Right cardiac atrium (tissue), 5 donors: ENCODE data around the gene PARP1. TPM values are rescaled to one million over a fixed set of nuclear protein-coding genes. Genes with fewer than 3 reads are reported as not detected.

ENCODE experiments used
- ATAC-seq, 2 donors: fragments of 200-7000 bp; cut with Tn5 transposase; one replicate each; pipeline versions ENCODE4 v1.8.0 to v1.9.1; 2020; ENCODE audit warnings: moderate library complexity in 2 of 2, mild to moderate bottlenecking in 1 of 2
- DNase-seq, 3 donors: peaks; one replicate each; pipeline ENCODE4 v3.0.0-alpha.2; 2020
- H3K27ac ChIP-seq: one replicate; pipeline ENCODE4 v1.5.1; 2013; ENCODE audit warnings: mild to moderate bottlenecking, low read length, control low read depth, moderate library complexity
- H3K27me3 ChIP-seq: one replicate; pipeline ENCODE4 v1.6.1; 2013; ENCODE audit not compliant: control insufficient read depth, insufficient read depth
- H3K4me1 ChIP-seq: one replicate; pipeline ENCODE4 v1.6.1; 2013; ENCODE audit warnings: low read length; ENCODE audit not compliant: control insufficient read depth, insufficient read depth
- H3K4me3 ChIP-seq: one replicate; pipeline ENCODE4 v1.5.1; 2013; ENCODE audit warnings: low read length, control low read depth
- H3K9me3 ChIP-seq: one replicate; pipeline ENCODE4 v1.6.1; 2013; ENCODE audit warnings: low read length; ENCODE audit not compliant: control insufficient read depth
- WGBS: extraction: QIAGEN DNeasy Blood & Tissue Kit; methylation state at CpG from one replicate; pipeline ENCODE4 v1.1.7; 2013; 5-methylcytosine and 5-hydroxymethylcytosine counted together
- intact Hi-C, 4 donors: fragments of 100-400 bp; cut with DNase I; formaldehyde crosslinking; loops; one replicate each; pipeline versions ENCODE4 v1.11.0 to v1.14.0; 2022 to 2023
- polyA plus RNA-seq: library from polyadenylated mRNA; stranded (reverse); fragments of 200-250 nt; gene quantifications from one replicate; pipeline ENCODE4 v1.2.3, GENCODE V29; 2013
- total RNA-seq, 4 donors: library from RNA; stranded (reverse); fragmentation: NEBNext Ultra II Directional; extraction: Animal tissue kit (Norgen Biotek cat#: 25700); gene quantifications; one replicate each; pipeline ENCODE4 v1.2.1, GENCODE V29; 2021
- donor health status: healthy with polysubstance abuse.
- donor health status: DM: no; HTN: yes; CAD: no.
- donor health status: DM: no; HTN: no; CAD: no.
- donor health status: DM: no; HTN: yes; CAD: no; lungs with severe emphysema.
- donor health status: DM: yes; HTN: yes; CAD: no.

The PARP1 gene
- total and polyA plus RNA-seq, 5 donors, result 34.2 to 61.6 (median 54.0) TPM

GRCh38 chr1:226405411-226405988 is 2.4 kb downstream of the PARP1 start:
- Histone ChIP-seq H3K27me3 (no peaks in the 10 kb centered on the region), H3K27ac (no peak overlapping the region), H3K4me3 (no peak overlapping the region), H3K9me3 (no peaks in the 10 kb centered on the region), H3K4me1 (peaks cover 29% of the 10 kb centered on the region)
- intact Hi-C loops, result no loop called here
- WGBS, result 79% methylated on average over 16 of the region's 16 CpGs
- ATAC-seq, result no peak
- DNase-seq, result no peak

DNA sequence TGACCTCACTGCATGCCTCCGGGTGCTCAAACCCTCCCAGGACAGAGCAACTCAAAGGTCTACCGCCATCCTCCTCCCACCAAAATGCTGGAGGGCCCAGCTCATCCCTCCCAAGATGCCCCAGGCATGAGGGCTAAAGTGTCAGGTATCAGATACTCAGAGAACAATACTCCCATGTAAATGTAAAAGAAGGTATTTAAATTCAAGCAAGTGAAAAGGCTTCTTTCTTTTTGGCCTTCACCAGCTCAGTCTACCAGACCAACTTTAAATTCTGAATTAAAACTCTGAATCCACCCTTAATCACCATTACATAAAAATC is 3.0 kb downstream of the PARP1 start:
- intact Hi-C loops, result no loop called here
- ATAC-seq (no peak), DNase-seq (no peak)
- H3K27me3 ChIP-seq, result no peaks in the 10 kb centered on the region
- no peak overlapping the region for H3K27ac ChIP-seq
- H3K9me3 ChIP-seq, result no peaks in the 10 kb centered on the region
- 73% methylated on average over 2 of the region's 2 CpGs for WGBS
- no peak overlapping the region for H3K4me3 ChIP-seq
- H3K4me1 ChIP-seq, result peaks cover 29% of the 10 kb centered on the region

DNA sequence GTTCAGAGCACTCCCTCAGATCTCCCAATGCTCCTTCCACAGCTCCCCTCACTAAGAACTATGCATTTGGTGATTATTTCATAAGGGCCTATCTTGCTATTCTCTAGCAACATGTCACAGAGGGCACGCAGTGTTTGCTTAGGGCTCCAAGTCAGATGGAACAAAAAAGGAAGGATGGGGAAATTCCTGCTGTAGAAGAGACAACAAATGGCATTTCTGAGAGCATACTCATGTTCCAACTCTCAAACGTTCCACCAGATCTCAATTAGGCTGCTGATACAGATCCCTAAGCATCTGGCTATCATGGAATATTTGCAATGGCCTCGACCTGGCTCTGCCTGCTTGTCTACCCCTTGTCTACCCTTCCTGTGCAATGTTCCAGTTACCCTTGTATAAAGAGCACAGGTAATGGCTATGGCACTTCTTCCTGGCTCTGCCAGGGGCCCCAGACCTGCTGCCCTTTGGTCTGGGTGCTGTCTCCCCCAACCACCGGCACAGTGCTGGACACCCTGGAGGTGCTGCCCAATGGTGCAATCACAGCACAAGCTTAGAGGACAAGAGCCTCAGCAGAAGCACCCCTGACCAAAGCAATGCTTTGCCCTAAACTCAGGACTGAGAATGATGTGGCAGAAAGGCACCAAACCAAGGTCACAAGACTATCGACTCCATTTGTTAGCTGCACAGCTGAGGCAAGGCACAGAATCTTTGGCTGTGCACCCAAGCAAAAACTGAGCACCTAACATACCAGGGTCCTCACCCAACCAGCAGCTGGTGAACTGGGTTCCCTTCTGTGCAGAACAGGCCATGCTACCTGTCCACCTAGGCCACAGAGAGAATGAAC is 3.6 kb downstream of the PARP1 start:
- WGBS, result 56% methylated on average over 5 of the region's 5 CpGs
- peak overlapping the region; percentile 3 for H3K27ac ChIP-seq

DNA sequence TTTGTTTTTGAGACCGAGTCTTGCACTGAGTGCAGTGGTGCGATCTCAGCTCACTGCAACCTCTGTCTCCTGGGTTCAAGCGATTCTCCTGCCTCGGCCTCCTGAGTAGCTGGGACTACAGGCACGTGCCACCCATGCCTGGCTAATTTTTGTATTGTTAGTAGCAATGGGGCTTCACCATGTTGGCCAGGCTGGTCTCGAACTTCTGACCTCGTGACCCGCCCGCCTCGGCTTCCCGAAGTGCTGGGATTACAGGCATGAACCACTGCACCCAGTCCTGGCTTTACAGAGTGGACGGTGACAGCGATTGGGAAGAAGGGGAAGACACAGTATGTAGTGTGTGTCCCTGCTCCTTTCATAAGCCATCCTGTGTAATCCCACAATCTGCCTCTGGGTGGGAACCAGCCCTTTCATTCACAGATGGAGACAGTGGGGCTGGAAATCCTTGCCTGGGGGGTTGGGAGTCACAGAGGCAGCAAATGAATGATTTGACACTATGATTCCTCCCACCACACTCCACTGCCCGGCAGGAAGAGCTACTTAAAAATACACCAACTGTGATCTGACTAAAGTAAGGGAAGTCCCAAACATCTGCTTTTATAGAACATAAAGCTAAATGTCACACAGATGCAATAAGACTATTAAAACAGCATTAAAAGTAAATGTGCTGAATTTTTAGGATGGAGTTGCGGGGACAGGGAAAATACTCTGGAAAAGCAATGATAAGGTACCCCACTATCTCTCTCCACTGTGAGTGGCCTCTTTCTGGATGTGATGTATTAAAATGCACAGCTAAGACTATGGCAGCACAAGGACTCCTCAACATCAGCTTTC is 4.5 kb downstream of the PARP1 start:
- Histone ChIP-seq H3K27ac (no peak overlapping the region), H3K4me1 (peaks cover 29% of the 10 kb centered on the region), H3K9me3 (no peaks in the 10 kb centered on the region), H3K27me3 (no peaks in the 10 kb centered on the region), H3K4me3 (no peak overlapping the region)
- ATAC-seq (no peak), DNase-seq (no peak)
- intact Hi-C loops, result no loop called here
- 79% methylated on average over 15 of the region's 15 CpGs for WGBS

More for the DNA sequence above, 3.6 kb downstream of the PARP1 start:
- intact Hi-C loops, result no loop called here
- Histone ChIP-seq H3K4me3 (no peak overlapping the region), H3K27me3 (no peaks in the 10 kb centered on the region), H3K4me1 (peaks cover 29% of the 10 kb centered on the region), H3K9me3 (no peaks in the 10 kb centered on the region)
- no peak for DNase-seq
- ATAC-seq, result no peak

- intact Hi-C loops, result no loop called here
- H3K27me3 ChIP-seq, result no peaks in the 10 kb centered on the region
- H3K4me1 ChIP-seq, result peaks cover 29% of the 10 kb centered on the region
- 76% methylated on average over 4 of the region's 4 CpGs for WGBS
- no peak for ATAC-seq
- DNase-seq, result no peak
- H3K27ac ChIP-seq, result no peak overlapping the region
- H3K4me3 ChIP-seq, result no peak overlapping the region
- no peaks in the 10 kb centered on the region for H3K9me3 ChIP-seq
Measured at GRCh38 chr1:226402739-226403165, 5.1 kb downstream of the PARP1 start.

GRCh38 chr1:226401355-226402303 is 6.3 kb downstream of the PARP1 start:
- Histone ChIP-seq H3K9me3 (no peaks in the 10 kb centered on the region), H3K27ac (no peak overlapping the region), H3K4me3 (no peak overlapping the region), H3K4me1 (peaks cover 25% of the 10 kb centered on the region), H3K27me3 (no peaks in the 10 kb centered on the region)
- 86% methylated on average over 9 of the region's 9 CpGs for WGBS
- no peak for ATAC-seq
- intact Hi-C loops, result no loop called here
- no peak for DNase-seq

GRCh38 chr1:226400519-226401354 is 7.2 kb downstream of the PARP1 start:
- 81% methylated on average over 11 of the region's 11 CpGs for WGBS
- H3K27me3 ChIP-seq, result no peaks in the 10 kb centered on the region
- H3K9me3 ChIP-seq, result no peaks in the 10 kb centered on the region
- DNase-seq, result no peak
- peak; percentile 18 to 32 for ATAC-seq
- H3K4me1 ChIP-seq, result peaks cover 20% of the 10 kb centered on the region
- no peak overlapping the region for H3K4me3 ChIP-seq
- intact Hi-C loops, result no loop called here
- H3K27ac ChIP-seq, result peak overlapping the region; percentile 41

DNA sequence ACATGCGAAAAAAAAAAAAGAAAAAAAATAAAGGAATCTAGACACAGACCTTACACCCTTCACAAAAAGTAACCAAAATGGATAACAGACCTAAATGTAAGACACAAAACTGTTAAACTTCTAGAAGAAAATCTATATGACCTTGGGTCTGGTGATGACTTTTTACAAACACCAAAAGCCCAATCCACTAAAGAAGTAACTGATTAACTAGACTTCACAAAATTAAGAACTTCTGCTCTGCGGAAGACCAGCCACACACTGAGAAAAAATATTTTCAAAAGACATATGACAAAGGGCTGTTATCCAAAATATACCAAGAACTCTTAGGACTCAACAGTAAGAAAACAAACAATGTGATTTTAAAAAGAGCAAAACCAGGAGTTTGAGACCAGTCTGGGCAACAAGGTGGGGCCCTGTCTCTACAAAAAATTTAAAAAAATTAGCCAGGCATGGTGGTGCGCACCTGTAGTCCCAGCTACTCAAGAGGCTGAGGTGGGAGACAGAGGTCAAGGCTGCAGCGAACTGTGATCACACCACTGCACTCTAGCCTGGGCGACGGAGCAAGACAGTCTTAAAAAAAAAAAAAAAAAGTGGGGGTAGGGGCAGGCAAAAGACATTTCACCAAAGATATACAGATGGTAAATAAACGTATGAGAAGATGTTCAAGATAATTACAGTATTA is 9.8 kb downstream of the PARP1 start:
- H3K9me3 ChIP-seq, result no peaks in the 10 kb centered on the region
- ATAC-seq, result no peak
- no peak overlapping the region for H3K27ac ChIP-seq
- intact Hi-C loops, result no loop called here
- H3K27me3 ChIP-seq, result no peaks in the 10 kb centered on the region
- no peak overlapping the region for H3K4me3 ChIP-seq
- 94% methylated on average over 7 of the region's 7 CpGs for WGBS
- no peak for DNase-seq
- peaks cover 10% of the 10 kb centered on the region for H3K4me1 ChIP-seq

DNA sequence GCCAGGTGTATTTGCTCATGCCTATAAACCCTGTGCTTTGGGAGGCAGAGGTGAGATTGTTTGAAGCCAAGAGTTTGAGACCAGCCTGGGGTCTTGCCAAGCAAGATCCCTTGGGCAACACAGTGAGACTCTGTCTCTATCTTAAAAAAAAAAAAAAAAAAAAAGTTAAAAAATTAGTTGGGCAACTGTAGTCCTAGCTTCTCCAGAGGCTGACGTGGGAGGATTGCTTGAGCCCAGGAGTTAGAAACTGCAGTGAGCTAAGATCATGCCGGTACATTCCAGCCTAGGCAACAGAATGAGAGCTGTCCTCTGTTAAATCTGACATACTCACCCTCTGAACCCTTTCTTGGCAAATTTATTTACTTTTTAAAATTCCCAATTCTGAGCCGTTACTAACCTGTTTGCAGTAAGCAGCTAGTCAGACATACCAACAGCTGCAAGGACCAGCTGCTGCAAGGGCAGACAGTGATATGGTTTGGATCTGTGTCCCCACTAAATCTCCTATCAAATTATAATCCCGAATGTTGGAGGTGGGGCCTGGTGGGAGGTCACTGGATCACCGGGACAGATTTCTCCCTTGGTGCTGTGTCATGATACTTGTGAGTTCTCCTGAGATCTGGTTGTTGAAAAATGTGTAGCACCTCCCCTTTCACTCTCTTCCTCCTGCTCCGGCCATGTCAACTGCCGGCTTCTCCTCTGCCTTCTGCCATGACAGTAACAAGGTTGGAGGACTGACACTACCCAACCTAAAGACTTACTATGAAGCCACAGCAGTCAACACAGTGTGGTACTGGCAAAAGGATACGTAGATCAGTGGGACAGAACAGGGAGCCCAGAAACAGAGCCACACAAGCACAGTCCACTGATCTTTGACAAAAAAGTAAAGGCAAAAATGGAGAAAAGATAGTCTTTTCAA is 10.6 kb downstream of the PARP1 start:
- no peak overlapping the region for H3K4me3 ChIP-seq
- no peaks in the 10 kb centered on the region for H3K27me3 ChIP-seq
- ATAC-seq (peak in 1 of 2 donors; percentile 36), DNase-seq (no peak)
- intact Hi-C loops, result no loop called here
- peak overlapping the region; percentile 50 for H3K27ac ChIP-seq
- H3K9me3 ChIP-seq, result no peaks in the 10 kb centered on the region
- WGBS, result 66% methylated on average over 8 of the region's 8 CpGs
- H3K4me1 ChIP-seq, result peaks cover 3% of the 10 kb centered on the region
